ENCODE measurements around the gene C6orf132.

GRCh38 chr6:42147138-42147562, 4.7 kb upstream of the C6orf132 start:
- no peak for TF ChIP-seq POLR2AphosphoS5 (IDR thresholded peaks at IDR 0.05)
- TF ChIP-seq CTCF (IDR thresholded peaks at IDR 0.05), result no peak
- TF ChIP-seq POLR2A (IDR thresholded peaks at IDR 0.05), result no peak

All from suprapubic skin (tissue), 4 donors.